ENCODE measurements around the gene GDF2.

DNA sequence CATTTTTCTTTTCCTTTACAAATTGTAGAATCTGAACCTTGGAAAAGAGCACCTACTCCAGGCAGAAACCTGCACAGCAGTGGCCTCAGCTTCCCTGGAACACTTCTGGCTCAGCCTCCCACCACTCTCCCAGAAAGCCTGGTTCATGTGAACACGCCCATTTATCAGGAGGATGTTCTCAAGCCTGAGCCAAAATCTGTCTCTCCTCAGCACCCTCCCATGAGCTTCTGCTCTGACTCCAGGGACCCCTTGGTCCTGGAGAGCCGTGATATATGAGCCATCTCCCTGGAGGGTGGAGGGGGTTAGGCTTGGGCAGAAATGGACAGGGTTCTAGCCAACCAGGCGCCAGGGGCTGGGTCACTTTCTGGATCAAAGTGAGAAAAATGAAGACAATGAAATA lies 10.1 kb downstream of the GDF2 start:
- TF ChIP-seq, protein P1, sequence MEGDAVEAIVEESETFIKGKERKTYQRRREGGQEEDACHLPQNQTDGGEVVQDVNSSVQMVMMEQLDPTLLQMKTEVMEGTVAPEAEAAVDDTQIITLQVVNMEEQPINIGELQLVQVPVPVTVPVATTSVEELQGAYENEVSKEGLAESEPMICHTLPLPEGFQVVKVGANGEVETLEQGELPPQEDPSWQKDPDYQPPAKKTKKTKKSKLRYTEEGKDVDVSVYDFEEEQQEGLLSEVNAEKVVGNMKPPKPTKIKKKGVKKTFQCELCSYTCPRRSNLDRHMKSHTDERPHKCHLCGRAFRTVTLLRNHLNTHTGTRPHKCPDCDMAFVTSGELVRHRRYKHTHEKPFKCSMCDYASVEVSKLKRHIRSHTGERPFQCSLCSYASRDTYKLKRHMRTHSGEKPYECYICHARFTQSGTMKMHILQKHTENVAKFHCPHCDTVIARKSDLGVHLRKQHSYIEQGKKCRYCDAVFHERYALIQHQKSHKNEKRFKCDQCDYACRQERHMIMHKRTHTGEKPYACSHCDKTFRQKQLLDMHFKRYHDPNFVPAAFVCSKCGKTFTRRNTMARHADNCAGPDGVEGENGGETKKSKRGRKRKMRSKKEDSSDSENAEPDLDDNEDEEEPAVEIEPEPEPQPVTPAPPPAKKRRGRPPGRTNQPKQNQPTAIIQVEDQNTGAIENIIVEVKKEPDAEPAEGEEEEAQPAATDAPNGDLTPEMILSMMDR (IDR thresholded peaks at IDR 0.05) = no peak
- no peak for TF ChIP-seq POLR2A (IDR thresholded peaks at IDR 0.05)

All from testis (tissue), 2 donors.